PFSK-1 (cell line): ENCODE measurements around the gene LARP4B.

Source experiments
- FOXP2 ChIP-seq: optimal IDR thresholded peaks from 2 replicates; pipeline ENCODE3; 2011; ENCODE audit warnings: borderline replicate concordance, control low read depth, inconsistent platforms; ENCODE audit not compliant: insufficient read depth; ENCODE audit errors: extremely low read length, extremely low read depth
- POLR2AphosphoS5 ChIP-seq: IDR thresholded peaks from 2 replicates; pipeline ENCODE4 v1.6.1; 2012; ENCODE audit warnings: low read depth, mild to moderate bottlenecking, control low read depth, low read length, moderate library complexity
- SIN3A ChIP-seq: IDR thresholded peaks from 2 replicates; pipeline ENCODE4 v1.6.1; 2012; ENCODE audit warnings: mild to moderate bottlenecking, low read length, moderate library complexity, borderline replicate concordance; ENCODE audit not compliant: insufficient read depth
- TAF1 ChIP-seq: IDR thresholded peaks from 2 replicates; pipeline ENCODE4 v1.6.1; 2012; ENCODE audit warnings: low read length, control low read depth, borderline replicate concordance; ENCODE audit not compliant: insufficient read depth
- TF ChIP-seq, protein P1 (sequence below), 2 experiments: IDR thresholded peaks; 2 replicates each; pipeline versions ENCODE4 v1.6.1 to v1.8.0; 2011 to 2012; ENCODE audit warnings: low read depth in 2 of 2, low read length in 2 of 2, control low read depth in 1 of 2, inconsistent platforms in 1 of 2, mild to moderate bottlenecking in 1 of 2, moderate library complexity in 1 of 2; ENCODE audit not compliant: insufficient read depth in 1 of 2

LARP4B gene

DNA sequence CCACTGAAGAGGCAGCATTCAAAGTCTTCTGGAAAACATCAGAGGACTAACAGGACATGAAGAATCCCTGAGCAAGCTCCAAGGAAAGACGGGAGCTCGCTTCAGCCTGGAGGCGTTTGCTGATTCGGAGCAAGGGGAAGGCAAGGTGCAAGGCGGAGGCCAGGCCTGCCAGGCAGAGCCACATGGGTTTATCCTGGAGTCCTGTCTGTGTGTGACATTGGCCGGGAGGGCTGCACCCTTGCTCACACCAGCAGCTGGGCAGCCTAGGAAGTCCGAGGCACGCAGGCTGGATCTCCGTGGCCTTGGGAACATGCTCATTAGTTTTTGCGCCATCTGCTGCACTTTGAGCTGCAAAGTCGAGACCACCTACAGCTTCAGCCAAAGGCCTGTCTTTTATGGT, 22.3 kb upstream of the LARP4B start:
- no peak for TF ChIP-seq FOXP2
- no peak for TF ChIP-seq SIN3A
- TF ChIP-seq TAF1: no peak
- TF ChIP-seq, protein P1, sequence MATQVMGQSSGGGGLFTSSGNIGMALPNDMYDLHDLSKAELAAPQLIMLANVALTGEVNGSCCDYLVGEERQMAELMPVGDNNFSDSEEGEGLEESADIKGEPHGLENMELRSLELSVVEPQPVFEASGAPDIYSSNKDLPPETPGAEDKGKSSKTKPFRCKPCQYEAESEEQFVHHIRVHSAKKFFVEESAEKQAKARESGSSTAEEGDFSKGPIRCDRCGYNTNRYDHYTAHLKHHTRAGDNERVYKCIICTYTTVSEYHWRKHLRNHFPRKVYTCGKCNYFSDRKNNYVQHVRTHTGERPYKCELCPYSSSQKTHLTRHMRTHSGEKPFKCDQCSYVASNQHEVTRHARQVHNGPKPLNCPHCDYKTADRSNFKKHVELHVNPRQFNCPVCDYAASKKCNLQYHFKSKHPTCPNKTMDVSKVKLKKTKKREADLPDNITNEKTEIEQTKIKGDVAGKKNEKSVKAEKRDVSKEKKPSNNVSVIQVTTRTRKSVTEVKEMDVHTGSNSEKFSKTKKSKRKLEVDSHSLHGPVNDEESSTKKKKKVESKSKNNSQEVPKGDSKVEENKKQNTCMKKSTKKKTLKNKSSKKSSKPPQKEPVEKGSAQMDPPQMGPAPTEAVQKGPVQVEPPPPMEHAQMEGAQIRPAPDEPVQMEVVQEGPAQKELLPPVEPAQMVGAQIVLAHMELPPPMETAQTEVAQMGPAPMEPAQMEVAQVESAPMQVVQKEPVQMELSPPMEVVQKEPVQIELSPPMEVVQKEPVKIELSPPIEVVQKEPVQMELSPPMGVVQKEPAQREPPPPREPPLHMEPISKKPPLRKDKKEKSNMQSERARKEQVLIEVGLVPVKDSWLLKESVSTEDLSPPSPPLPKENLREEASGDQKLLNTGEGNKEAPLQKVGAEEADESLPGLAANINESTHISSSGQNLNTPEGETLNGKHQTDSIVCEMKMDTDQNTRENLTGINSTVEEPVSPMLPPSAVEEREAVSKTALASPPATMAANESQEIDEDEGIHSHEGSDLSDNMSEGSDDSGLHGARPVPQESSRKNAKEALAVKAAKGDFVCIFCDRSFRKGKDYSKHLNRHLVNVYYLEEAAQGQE (IDR thresholded peaks at IDR 0.05; ENCODE audit: insufficient read depth in 1 of 2, low read depth in 2 of 2, low read length in 2 of 2): no peak
- no peak for TF ChIP-seq POLR2AphosphoS5

DNA sequence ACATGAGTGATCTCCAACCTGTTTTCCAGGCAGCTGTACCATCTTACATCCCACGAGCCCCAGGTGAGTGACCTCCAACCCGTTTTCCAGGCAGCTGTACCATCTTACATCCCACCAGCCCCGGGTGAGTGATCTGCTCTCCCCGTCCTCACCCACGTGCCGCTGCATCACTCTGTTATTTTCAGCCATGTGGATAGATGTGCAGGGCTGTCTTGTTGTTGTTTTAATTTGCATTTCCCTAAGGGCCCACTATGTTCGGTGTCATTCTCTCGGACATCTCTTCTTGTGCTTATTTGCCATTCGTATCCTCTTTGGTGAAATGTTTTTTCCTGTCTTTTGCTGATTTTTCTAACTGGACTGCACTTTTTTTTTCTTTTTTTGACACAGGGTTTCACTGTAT, 17.9 kb upstream of the LARP4B start:
- TF ChIP-seq TAF1: no peak
- TF ChIP-seq POLR2AphosphoS5: no peak
- TF ChIP-seq, protein P1 (IDR thresholded peaks at IDR 0.05; ENCODE audit: insufficient read depth in 1 of 2, low read depth in 2 of 2, low read length in 2 of 2): no peak
- no peak for TF ChIP-seq SIN3A
- no peak for TF ChIP-seq FOXP2

DNA sequence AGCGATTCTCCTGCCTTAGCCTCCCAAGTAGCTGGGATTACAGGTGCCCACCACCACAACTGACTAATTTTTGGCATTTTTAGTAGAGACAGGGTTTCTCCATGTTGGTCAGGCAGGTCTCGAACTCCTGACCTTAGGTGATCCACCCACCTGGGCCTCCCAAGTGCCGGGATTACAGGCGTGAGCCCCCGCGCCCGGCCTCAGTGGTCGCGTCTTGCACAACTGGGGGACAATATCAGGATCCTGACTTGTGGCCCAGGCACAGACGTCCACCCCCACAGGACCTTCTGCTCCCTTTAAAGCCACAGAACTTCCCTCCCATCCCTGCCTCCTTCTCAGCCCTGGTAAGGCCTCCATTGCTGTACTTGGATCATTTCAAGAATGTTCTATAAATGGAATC, 16.8 kb upstream of the LARP4B start:
- TF ChIP-seq, protein P1 (IDR thresholded peaks at IDR 0.05; ENCODE audit: insufficient read depth in 1 of 2, low read depth in 2 of 2, low read length in 2 of 2): no peak
- TF ChIP-seq FOXP2: no peak
- no peak for TF ChIP-seq SIN3A
- TF ChIP-seq TAF1: no peak
- no peak for TF ChIP-seq POLR2AphosphoS5

DNA sequence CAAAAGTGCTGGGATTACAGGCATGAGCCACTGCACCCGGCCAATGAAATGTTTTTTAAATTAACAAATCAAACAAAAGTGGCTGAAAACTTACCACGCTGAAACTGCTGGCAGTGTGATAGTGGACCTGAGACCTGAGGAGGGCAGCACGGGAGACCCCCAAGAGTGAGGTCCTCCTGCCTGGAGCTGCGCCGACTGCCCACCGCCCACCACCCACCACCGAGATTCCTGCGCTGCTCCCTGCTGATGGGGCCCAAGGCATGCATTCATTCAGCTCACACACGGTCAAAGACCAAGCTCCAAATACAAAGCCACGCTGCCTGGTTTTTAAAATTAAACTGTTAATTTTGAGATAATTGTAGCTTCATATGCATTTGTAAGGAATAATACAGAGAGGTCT, 16.4 kb upstream of the LARP4B start:
- TF ChIP-seq TAF1 (no peak), FOXP2 (no peak), SIN3A (no peak), POLR2AphosphoS5 (no peak)
- TF ChIP-seq, protein P1 (IDR thresholded peaks at IDR 0.05; ENCODE audit: insufficient read depth in 1 of 2, low read depth in 2 of 2, low read length in 2 of 2): no peak

DNA sequence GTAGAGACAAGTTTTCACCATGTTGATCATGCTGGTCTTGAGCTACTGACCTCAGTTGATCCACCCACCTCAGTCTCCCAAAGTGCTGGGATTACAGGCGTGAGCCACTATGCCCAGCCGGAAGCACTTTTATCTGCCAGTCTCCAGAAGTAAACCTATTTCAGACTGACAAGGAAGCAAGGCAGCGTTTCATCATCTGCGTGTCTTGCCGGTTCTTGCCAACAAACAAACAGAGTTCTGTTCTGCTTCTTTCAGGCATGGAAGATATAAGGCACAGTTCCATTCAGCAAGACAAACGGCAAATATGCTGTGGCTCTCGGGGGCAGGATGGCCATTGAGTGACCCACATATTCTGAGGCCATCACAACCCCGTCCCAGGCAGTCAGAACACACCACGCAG, 15.5 kb upstream of the LARP4B start:
- TF ChIP-seq POLR2AphosphoS5 (no peak), FOXP2 (no peak), SIN3A (no peak), TAF1 (no peak)
- TF ChIP-seq, protein P1 (IDR thresholded peaks at IDR 0.05; ENCODE audit: insufficient read depth in 1 of 2, low read depth in 2 of 2, low read length in 2 of 2): no peak
